Spinal cord (tissue), 10 donors: ENCODE measurements around the gene CFAP61. TPM values are rescaled to one million over a fixed set of nuclear protein-coding genes. Genes with fewer than 3 reads are reported as not detected.

ENCODE experiments used
- DNase-seq, 6 donors: peaks; one replicate each; pipeline versions ENCODE4 v3.0.0 to v3.0.0-alpha.2; 2013 to 2015; ENCODE audit warnings: low spot score in 6 of 6, low read depth in 4 of 6
- H3K27ac ChIP-seq: one replicate; pipeline ENCODE4 v1.5.1; 2013; ENCODE audit warnings: low read depth, low read length, control low read depth
- H3K27me3 ChIP-seq: one replicate; pipeline ENCODE4 v1.6.1; 2013; ENCODE audit warnings: low read length; ENCODE audit not compliant: control insufficient read depth, insufficient read depth
- H3K36me3 ChIP-seq: one replicate; pipeline ENCODE4 v1.6.1; 2013; ENCODE audit warnings: low read length; ENCODE audit not compliant: control insufficient read depth, insufficient read depth
- H3K4me1 ChIP-seq: one replicate; pipeline ENCODE4 v1.6.1; 2013; ENCODE audit warnings: low read length; ENCODE audit not compliant: control insufficient read depth, insufficient read depth
- H3K4me3 ChIP-seq: one replicate; pipeline ENCODE4 v1.5.1; 2013; ENCODE audit warnings: low read depth, low read length, control low read depth
- H3K9me3 ChIP-seq: one replicate; pipeline ENCODE4 v1.6.1; 2013; ENCODE audit warnings: low read length; ENCODE audit not compliant: control insufficient read depth, insufficient read depth
- WGBS: methylation state at CpG from one replicate; pipeline ENCODE4 v1.1.5; 2013; ENCODE audit warnings: missing lambda C conversion rate; ENCODE audit not compliant: insufficient coverage; 5-methylcytosine and 5-hydroxymethylcytosine counted together
- polyA plus RNA-seq, 2 donors: library from polyadenylated mRNA; unstranded; fragments of 120-200 nt; gene quantifications; one replicate each; pipeline ENCODE4 v1.2.1, GENCODE V29; 2013; ENCODE audit not compliant: insufficient read length in 2 of 2
- total RNA-seq, 2 donors: library from RNA; depleted of rRNA in 1 of 2; stranded (reverse); fragments of 120-200 nt in 1 of 2; fragments of >200 nt in 1 of 2; gene quantifications; one replicate each; pipeline versions ENCODE4 v1.2.3 to v1.2.4, GENCODE V29; 2013 to 2014
- donor health status: healthy.

Gene CFAP61
- total and polyA plus RNA-seq, 4 donors: 4.0 to 9.8 (median 7.6) TPM

DNA sequence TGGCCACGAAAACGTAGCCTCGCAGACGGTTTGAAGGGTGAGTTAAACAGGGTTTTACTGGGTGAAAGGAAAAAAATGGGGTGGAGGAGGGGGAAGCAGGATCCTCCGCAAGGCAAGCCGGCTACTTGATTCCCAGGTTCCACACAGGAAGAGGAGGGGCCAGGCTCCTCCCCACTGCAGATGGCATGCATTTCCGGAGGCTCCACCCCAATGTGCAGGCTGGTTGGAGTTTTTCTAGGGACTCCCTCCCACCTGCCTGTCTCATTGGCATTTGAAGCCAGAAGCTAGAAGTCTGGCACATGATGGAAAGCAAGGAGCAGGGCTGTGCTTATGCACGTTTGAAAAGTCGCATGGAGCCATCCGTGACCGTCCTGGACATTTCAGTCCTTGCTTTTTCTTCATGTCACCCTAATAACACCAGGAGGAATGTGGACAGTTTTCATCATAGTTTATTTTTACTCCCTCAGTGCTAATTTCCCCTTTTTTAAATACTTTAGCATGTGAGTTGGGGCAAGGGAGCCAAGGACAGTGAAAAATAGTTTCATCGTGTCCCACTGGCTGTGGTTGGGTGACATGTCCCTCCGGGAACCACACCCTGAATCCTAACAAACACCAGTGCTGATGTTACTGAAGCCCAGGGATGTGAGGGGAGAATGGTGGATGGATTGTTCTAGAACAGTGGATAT, 215.5 kb downstream of the CFAP61 start:
- no peak overlapping the region for H3K4me3 ChIP-seq
- H3K27ac ChIP-seq: no peak overlapping the region
- H3K9me3 ChIP-seq: no peaks in the 10 kb centered on the region
- H3K4me1 ChIP-seq: no peaks in the 10 kb centered on the region
- 81% methylated on average over 11 of the region's 13 CpGs for WGBS
- peak in 1 of 6 donors; percentile 28 for DNase-seq
- H3K36me3 ChIP-seq: no peaks in the 10 kb centered on the region
- peaks cover 2% of the 10 kb centered on the region for H3K27me3 ChIP-seq

DNA sequence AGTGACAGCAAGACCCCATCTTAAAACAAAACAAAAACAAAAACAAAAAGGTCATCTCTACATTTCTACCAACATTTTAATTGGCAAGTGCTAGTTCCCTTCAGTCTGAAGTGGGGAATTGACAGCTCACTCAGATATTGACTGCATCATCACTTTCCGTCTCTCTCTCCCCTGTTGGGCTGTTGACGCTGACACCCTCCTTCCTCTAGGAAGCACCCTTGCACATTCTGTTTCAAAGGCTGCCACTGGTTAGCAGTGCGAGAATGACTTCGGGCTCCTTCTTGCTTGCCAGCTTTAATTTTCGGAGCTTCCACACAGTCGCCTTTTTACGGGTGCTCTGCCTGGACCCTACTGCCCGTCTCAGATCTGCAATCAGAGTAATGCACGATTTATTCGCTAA, 218.9 kb downstream of the CFAP61 start:
- H3K27me3 ChIP-seq: no peaks in the 10 kb centered on the region
- no peak for DNase-seq
- H3K36me3 ChIP-seq: no peaks in the 10 kb centered on the region
- no peaks in the 10 kb centered on the region for H3K4me1 ChIP-seq
- 87% methylated on average over 10 of the region's 10 CpGs for WGBS
- no peaks in the 10 kb centered on the region for H3K9me3 ChIP-seq
- no peak overlapping the region for H3K27ac ChIP-seq
- H3K4me3 ChIP-seq: no peak overlapping the region

DNA sequence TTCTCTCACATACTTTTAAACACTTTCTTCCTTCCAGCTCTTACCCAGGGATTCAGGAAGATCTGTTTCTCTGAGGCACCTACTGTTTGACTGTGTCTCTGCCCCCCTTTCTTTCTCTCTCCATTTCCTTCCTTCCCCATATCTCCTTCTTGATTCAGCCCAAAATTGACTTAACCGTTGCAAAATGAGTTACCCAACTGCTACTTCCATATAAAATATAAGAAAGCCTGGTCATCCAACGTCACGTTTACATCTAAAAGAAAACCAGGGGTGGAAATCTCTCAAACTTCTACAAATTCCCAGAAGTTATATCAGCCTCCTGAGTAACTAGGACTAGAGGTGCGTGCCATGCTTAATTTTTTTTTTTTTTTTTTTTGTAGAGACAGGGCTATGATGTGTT, 220.4 kb downstream of the CFAP61 start:
- H3K36me3 ChIP-seq: no peaks in the 10 kb centered on the region
- H3K4me3 ChIP-seq: no peak overlapping the region
- H3K27me3 ChIP-seq: no peaks in the 10 kb centered on the region
- no peaks in the 10 kb centered on the region for H3K9me3 ChIP-seq
- DNase-seq: no peak
- H3K4me1 ChIP-seq: peaks cover 4% of the 10 kb centered on the region
- WGBS: 100% methylated on average over 3 of the region's 4 CpGs
- H3K27ac ChIP-seq: no peak overlapping the region

DNA sequence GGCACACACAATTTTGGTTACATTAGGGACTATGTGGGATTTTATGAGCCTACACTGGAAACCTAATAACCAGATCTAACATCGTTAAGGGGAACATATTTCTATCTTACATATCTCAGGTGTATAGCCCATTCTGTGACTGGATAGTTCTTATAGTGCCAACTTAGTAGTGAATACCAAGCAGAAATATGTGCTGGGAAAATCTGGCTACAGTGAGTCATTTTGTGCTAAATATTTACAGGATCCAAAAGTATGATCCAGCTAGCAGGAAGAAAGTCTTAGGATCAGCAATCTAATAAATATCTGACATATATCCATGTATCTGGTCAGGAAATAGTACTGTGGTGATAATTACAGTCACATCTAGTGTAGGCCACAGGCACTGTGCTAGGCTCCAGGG, 221.0 kb downstream of the CFAP61 start:
- DNase-seq: no peak
- H3K27ac ChIP-seq: no peak overlapping the region
- no peaks in the 10 kb centered on the region for H3K36me3 ChIP-seq
- no CpG with 5 or more reads among the region's 1 CpG for WGBS
- peaks cover 4% of the 10 kb centered on the region for H3K4me1 ChIP-seq
- no peak overlapping the region for H3K4me3 ChIP-seq
- H3K9me3 ChIP-seq: no peaks in the 10 kb centered on the region
- no peaks in the 10 kb centered on the region for H3K27me3 ChIP-seq

DNA sequence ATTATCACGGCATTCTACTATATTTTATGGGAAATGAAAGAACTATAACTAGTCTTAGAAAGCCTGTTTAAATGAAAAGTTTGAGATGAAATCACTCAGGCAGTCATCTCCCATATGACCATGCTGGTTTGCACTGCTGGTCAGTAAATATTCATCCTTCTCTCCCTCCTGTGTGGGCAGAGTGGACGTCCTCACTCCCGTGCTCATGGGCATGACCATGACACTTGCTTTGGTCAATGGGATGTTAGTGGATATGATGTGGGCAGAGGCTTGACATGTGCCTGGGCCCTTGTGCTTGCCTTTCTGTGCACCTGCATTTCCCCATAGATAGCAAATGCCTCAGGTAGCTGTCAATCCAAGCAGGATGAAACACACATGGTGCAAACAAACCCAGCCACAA, 222.5 kb downstream of the CFAP61 start:
- WGBS: no CpG with 5 or more reads among the region's 3 CpGs

DNA sequence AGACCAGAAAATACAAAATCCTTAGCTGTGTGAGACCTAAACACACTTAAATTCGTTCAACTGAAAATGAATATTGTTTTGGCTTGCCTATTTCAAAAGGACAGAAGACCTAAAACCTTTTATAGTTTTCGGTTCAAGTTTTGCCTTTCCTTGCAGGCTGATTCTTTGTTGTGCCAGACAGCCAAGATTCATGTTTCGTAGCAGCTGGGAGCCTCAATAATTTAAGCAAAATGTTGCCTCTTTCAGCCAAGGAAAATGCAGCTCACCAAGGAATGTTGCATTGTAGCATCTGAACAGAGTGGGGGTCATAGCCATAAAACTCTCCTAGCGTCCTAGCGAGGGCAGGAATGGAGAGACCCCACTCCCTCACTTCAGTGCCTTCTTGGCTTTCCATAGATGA, 223.3 kb downstream of the CFAP61 start:
- no peak overlapping the region for H3K27ac ChIP-seq
- 39% methylated on average over 3 of the region's 5 CpGs for WGBS
- no peaks in the 10 kb centered on the region for H3K9me3 ChIP-seq
- H3K27me3 ChIP-seq: no peaks in the 10 kb centered on the region
- no peaks in the 10 kb centered on the region for H3K36me3 ChIP-seq
- H3K4me1 ChIP-seq: peaks cover 4% of the 10 kb centered on the region
- peak in 2 of 6 donors; percentile 20 to 65 for DNase-seq
- H3K4me3 ChIP-seq: no peak overlapping the region

More for the DNA sequence above, 222.5 kb downstream of the CFAP61 start:
- Histone ChIP-seq H3K4me3 (no peak overlapping the region), H3K27me3 (no peaks in the 10 kb centered on the region), H3K36me3 (no peaks in the 10 kb centered on the region), H3K4me1 (peaks cover 4% of the 10 kb centered on the region), H3K27ac (no peak overlapping the region), H3K9me3 (no peaks in the 10 kb centered on the region)
- no peak for DNase-seq

DNA sequence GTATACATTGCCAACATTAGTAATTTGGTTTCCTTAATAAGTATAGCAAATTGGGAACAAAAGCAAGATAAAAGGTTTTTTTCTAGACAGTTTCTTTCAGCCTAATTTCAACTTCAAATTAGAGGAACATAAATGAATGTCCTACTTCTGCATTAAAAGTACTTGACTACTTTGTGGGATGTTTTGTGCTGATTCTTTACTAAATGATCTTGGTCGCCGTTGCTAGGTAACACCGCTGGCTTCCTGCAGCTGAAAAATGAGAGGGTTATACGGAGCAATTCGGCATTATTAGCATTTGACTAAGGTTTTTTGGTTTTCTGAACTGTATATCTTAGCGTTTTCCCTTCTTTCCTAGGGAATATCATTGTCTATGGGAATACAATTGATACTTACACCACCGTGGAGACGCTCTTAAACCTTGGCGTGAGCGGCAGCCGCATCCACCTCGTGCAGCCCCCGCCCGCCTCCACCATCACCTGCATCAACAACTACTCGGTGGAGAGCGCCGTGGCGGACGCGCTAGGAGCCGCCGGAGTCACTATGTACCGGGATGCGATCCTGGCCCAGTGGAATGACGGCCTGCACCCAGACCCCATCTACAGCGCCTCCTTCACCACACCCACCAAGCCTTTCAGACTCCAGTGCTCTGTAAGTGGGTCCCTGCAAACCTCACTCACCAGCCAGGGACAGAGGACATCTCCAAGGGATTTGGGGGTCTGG, 224.6 kb downstream of the CFAP61 start:
- WGBS: 4% methylated on average over 20 of the region's 26 CpGs
- no peaks in the 10 kb centered on the region for H3K9me3 ChIP-seq
- H3K4me3 ChIP-seq: no peak overlapping the region
- H3K27ac ChIP-seq: no peak overlapping the region
- H3K27me3 ChIP-seq: no peaks in the 10 kb centered on the region
- peak in 4 of 6 donors; percentile 27 to 87 (median 48) for DNase-seq
- peaks cover 4% of the 10 kb centered on the region for H3K4me1 ChIP-seq
- H3K36me3 ChIP-seq: no peaks in the 10 kb centered on the region

DNA sequence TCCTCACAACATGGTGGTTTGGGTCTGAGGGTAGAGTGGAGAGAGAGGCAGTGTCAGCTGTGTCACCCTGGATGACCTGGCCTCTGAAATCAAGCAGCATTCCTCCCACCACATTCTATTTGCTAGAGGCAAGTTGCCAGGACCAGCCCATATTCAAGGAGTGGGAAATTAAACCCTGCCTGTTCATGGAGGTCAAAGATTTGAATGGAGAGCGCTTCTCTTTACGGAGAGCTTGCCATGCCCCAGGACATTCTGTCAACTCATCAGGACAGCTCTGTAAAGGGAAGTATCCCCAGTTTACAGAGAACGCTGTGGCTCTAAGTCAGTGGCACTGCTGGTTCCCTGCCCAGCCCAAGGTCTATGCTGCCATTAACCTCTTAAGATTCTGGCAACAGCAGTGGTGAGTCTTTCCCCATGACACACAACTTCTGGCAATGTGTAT, 225.6 kb downstream of the CFAP61 start:
- WGBS: 71% methylated on average over 3 of the region's 3 CpGs
- Histone ChIP-seq H3K27ac (no peak overlapping the region), H3K36me3 (no peaks in the 10 kb centered on the region), H3K9me3 (no peaks in the 10 kb centered on the region), H3K4me3 (no peak overlapping the region), H3K4me1 (peaks cover 4% of the 10 kb centered on the region), H3K27me3 (no peaks in the 10 kb centered on the region)
- peak in 1 of 6 donors; percentile 7 for DNase-seq

DNA sequence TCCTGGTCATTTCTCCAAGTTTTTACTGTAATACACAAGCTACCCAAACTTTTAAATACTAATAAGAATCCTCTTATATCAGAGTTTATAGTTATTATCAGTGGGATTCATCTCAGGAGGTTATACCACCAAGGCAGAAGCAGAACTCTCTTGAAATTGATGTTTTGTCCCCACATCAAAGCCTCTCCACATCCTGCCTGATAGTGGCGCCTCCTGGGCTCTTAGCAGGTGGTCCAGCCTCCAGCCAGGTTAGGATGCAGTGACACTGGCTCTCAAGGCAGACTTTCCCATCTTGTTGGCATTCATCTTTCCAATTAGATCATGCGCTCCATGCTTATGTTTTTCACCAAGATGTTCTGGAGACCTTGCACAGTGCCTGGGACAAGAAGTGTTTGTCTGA, 233.7 kb downstream of the CFAP61 start:
- Histone ChIP-seq H3K27me3 (no peaks in the 10 kb centered on the region), H3K36me3 (no peaks in the 10 kb centered on the region), H3K4me3 (no peak overlapping the region), H3K9me3 (no peaks in the 10 kb centered on the region), H3K4me1 (no peaks in the 10 kb centered on the region), H3K27ac (no peak overlapping the region)
- DNase-seq: no peak
- 85% methylated on average over 1 of the region's 2 CpGs for WGBS

DNA sequence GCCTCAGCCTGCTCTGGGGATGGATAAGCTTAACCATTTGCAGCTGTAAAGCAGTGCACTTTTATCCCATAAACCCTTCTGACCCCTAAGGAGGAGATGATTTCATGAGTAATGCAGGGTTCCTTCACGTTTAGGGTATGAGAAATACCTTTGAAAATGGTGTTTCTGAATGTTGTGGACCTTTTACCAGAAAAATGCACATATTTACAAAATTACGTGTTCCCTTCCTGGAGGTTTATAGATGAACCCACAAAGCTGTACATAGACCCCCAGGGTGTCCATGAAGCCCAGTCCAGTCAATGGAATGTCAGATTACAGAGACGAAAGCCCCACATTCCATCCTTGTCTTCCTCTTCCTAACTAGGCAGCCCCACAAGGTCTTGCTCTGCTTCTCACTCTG, 237.0 kb downstream of the CFAP61 start:
- Histone ChIP-seq H3K4me1 (no peaks in the 10 kb centered on the region), H3K27ac (no peak overlapping the region), H3K4me3 (no peak overlapping the region), H3K36me3 (no peaks in the 10 kb centered on the region), H3K9me3 (no peaks in the 10 kb centered on the region), H3K27me3 (no peaks in the 10 kb centered on the region)
- DNase-seq: no peak
- WGBS: 67% methylated on average over 1 of the region's 3 CpGs
